Activated T-cell treated with anti-CD3 and anti-CD28 coated beads, Interleukin-2, amount 50 U/mL, for 48 hours (primary cell): Measurements from ENCODE around the gene COL1A1.

Source experiments
- DNase-seq, 2 experiments: peaks; one replicate each; pipeline ENCODE4 v3.0.0-alpha.2; 2020

Gene COL1A1

DNA sequence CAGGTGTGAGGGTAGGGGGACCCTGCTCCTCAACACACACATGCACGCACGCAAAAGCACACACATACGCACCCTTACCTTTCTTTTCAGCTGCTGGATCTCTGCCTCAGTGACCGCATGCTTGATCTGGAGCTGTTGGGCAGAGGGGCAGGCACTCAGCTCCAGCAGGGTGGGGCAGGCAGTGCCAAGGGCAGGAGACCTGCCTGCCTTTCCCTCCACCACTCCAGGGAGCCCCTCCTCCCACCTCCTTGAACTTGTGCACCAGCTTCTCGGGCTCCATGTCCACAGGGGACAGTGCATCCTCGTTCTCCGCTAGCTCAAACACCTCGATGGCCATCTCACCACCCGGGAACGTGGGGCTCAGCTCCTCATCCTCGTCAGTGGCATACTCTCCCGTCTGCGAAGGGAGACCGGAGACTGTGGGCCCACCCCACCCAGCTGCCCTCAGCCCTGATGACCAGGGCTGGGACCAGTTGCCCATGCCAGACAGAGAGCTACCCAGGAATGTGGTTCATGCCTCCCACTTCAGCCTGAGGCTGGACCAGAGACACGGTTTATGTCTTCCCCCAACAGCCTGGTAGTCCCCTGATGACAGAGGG is 62.1 kb downstream of the COL1A1 start:
- DNase-seq = no peak

DNA sequence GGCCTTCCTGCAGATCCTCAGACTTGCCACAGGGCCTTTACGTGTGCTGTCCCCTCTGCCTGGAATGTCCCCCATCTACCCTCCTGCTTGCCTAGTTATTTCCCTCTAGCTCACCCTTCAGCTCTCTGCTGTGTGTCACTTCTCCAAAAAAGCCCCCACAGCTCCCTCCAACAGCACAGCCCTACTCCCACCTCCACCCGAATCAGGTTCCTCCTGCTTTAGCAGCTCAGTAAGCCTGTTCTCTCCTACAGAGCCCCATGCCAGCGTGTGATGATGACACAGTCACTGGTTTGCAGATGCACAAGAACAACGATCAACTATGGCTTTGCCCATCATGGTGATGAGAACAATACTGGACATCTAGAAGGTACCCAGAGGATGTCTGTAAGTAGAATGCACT is 64.4 kb downstream of the COL1A1 start:
- DNase-seq = no peak

- no peak for DNase-seq
Measured at GRCh38 chr17:50136096-50136687, 65.2 kb downstream of the COL1A1 start.

- no peak for DNase-seq
Measured at GRCh38 chr17:50135316-50136095, 65.9 kb downstream of the COL1A1 start.

- peak in 1 of 2 experiments; percentile 14 for DNase-seq
Measured at GRCh38 chr17:50134206-50135110, 67.0 kb downstream of the COL1A1 start.

DNA sequence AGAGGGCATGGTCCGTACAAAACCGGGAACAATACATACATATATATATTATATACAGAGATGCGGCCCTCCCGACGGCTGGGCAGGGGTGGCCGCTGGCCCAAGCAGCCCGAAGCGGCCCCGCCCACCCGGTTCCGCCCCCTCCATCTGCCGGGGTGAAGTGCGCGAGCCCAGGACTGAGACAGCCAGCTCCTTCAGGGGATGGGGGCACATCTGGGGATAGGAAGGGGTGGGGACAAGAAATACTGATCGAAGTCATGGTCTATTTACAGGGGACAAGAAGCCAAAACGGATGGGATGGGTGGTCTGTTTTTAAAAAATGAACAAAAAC is 67.7 kb downstream of the COL1A1 start:
- no peak for DNase-seq
